RWPE2 (cell line): ENCODE results near the gene CD99.
"Not testable (repeated sequence)": the region's sequence is repeated elsewhere in the genome, so short reads cannot be mapped to it uniquely, and the experiment has no call there.

ENCODE experiments used
- ATAC-seq: fragments of 200-7000 bp; cut with Tn5 transposase; 3 replicates; pipeline ENCODE4 v1.9.1; 2021; ENCODE audit warnings: low read depth
- DNase-seq: peaks from one replicate; pipeline ENCODE4 v3.0.0-alpha.2; 2020; ENCODE audit warnings: low spot score
- H3K27ac ChIP-seq: fragments of 450-650 bp; 2 replicates; pipeline ENCODE4 v1.5.1; 2017; ENCODE audit warnings: mild to moderate bottlenecking; ENCODE audit not compliant: poor library complexity, severe bottlenecking
- H3K27me3 ChIP-seq: fragments of 250-450 bp; sonication (Bioruptor Pico); 2 replicates; pipeline ENCODE4 v1.5.1; 2021; ENCODE audit warnings: mild to moderate bottlenecking, moderate library complexity; ENCODE audit not compliant: insufficient read depth, poor library complexity, severe bottlenecking
- H3K36me3 ChIP-seq: fragments of 250-450 bp; sonication (Bioruptor Pico); 2 replicates; pipeline ENCODE4 v1.5.1; 2020; ENCODE audit warnings: low read depth, mild to moderate bottlenecking, moderate library complexity
- H3K4me1 ChIP-seq: fragments of 250-450 bp; sonication (Bioruptor Pico); 2 replicates; pipeline ENCODE4 v1.5.1; 2021; ENCODE audit warnings: mild to moderate bottlenecking, moderate library complexity; ENCODE audit not compliant: insufficient read depth, poor library complexity, severe bottlenecking
- H3K4me3 ChIP-seq: fragments of 250-450 bp; sonication (Bioruptor Pico); 2 replicates; pipeline ENCODE4 v1.5.1; 2021; ENCODE audit warnings: mild to moderate bottlenecking, moderate library complexity; ENCODE audit not compliant: severe bottlenecking
- H3K9me3 ChIP-seq: fragments of 250-450 bp; sonication (Bioruptor Pico); 2 replicates; pipeline ENCODE4 v1.5.1; 2021; ENCODE audit warnings: mild to moderate bottlenecking, moderate library complexity; ENCODE audit not compliant: severe bottlenecking
- CTCF ChIP-seq: fragments of 450-650 bp; IDR thresholded peaks from one replicate; pipeline ENCODE4 v1.5.1; 2017; ENCODE audit warnings: mild to moderate bottlenecking, moderate library complexity; ENCODE audit not compliant: poor library complexity, severe bottlenecking

The CD99 gene

DNA sequence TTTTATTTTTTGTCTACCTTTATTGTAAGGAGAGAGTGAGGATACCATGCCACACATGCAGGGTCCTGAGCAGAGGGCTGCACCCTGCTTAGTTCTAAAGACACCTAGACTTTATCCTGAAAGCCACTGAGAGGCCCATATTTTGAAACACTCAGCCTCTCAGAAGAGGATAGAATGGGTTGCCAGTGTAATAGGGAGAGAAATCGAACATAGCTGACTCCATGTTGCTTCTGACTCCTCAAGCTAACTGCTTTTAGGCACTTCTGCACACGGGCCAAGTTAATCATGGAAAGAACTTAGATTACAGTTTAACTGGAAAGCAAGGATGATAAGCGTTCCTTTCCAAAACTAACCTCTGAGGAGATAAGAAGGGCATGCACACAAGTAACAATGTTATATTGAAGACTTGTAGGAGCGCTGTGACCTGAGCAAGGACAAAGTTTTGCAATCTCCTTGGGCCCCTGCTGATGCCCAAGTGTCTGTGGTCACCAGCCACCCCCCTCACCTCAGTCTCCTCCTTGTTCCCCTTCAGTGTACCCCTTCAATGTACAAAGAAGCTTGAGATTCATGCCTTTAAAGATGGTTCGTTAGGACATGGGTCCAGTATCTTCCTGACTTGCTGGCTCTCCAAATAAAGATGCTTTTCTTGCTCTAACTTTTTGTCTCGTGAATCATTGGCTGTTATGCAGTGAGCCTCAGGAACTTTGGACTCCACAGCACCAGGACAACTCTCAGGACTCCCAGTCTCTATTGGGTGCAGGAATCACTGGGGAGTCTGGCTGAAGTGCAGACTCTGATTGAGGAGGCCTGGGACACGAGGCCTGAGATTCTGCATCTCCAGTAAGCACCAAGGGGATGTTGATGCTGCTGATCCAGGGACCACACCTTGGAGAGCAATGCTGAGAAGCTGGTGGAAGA lies 25.4 kb upstream of the CD99 start:
- Histone ChIP-seq H3K36me3 (no peaks in the 10 kb centered on the region), H3K9me3 (no peaks in the 10 kb centered on the region), H3K4me1 (no peaks in the 10 kb centered on the region), H3K27me3 (no peaks in the 10 kb centered on the region), H3K4me3 (no peak overlapping the region), H3K27ac (no peak overlapping the region)
- DNase-seq (no peak), ATAC-seq (no peak)
- TF ChIP-seq CTCF: no peak

- no peaks in the 10 kb centered on the region for H3K27me3 ChIP-seq
- no peak for DNase-seq
- no peaks in the 10 kb centered on the region for H3K4me1 ChIP-seq
- TF ChIP-seq CTCF: no peak
- no peak for ATAC-seq
- no peak overlapping the region for H3K27ac ChIP-seq
- H3K9me3 ChIP-seq: no peaks in the 10 kb centered on the region
- no peak overlapping the region for H3K4me3 ChIP-seq
- H3K36me3 ChIP-seq: no peaks in the 10 kb centered on the region
These were observed 24.6 kb upstream of the CD99 start for GRCh38 chrX:2666491-2666890.

DNA sequence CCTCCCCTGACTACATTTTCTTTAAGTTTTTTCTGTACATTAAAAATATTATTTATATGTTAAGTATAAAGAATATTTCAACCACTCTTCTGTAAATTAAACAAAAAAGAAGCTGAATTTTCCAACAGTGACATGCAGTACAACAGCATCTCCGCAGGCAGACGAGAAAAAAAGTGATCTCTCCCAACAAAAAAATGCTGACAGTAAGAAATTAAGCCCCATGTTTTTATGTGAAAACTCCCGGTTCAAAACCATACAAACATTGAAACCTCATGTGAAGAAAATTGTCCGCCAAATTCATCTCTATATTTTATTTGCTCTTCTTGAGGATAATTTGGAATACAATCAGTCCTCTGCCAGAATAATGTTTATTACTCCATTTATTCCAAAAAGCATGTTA lies 20.1 kb upstream of the CD99 start:
- ATAC-seq (no peak), DNase-seq (no peak)
- Histone ChIP-seq H3K27ac (no peak overlapping the region), H3K9me3 (no peaks in the 10 kb centered on the region), H3K27me3 (no peaks in the 10 kb centered on the region), H3K36me3 (no peaks in the 10 kb centered on the region), H3K4me1 (no peaks in the 10 kb centered on the region), H3K4me3 (no peak overlapping the region)
- no peak for TF ChIP-seq CTCF

DNA sequence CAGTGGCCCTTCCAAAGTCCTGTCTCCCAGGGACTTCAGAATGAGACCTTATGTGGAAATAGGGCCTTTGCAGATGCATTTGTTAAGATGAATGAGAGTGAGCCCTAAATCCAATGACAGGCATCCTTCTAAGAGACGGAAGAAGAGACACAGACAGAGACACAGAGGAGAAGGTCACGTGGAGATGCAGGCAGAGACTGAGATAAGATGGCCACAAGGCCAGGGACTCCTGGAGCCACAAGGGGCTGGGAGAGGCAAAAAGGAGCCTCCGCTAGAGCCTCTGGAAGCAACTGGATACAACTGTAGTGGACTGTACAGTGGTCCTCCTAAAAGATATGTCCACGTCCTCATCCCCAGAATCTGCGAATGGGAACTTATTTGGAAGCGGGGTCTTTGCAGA lies 19.0 kb upstream of the CD99 start:
- TF ChIP-seq CTCF: no peak
- H3K36me3 ChIP-seq: no peaks in the 10 kb centered on the region
- H3K4me3 ChIP-seq: no peak overlapping the region
- DNase-seq: no peak
- H3K4me1 ChIP-seq: peaks cover 4% of the 10 kb centered on the region
- no peaks in the 10 kb centered on the region for H3K9me3 ChIP-seq
- no peak overlapping the region for H3K27ac ChIP-seq
- no peak for ATAC-seq
- H3K27me3 ChIP-seq: no peaks in the 10 kb centered on the region

GRCh38 chrX:2673611-2674010 lies 17.5 kb upstream of the CD99 start:
- no peaks in the 10 kb centered on the region for H3K27me3 ChIP-seq
- H3K36me3 ChIP-seq: no peaks in the 10 kb centered on the region
- DNase-seq (no peak), ATAC-seq (no peak)
- peaks cover 10% of the 10 kb centered on the region for H3K4me1 ChIP-seq
- no peaks in the 10 kb centered on the region for H3K9me3 ChIP-seq
- no peak for TF ChIP-seq CTCF
- no peak overlapping the region for H3K4me3 ChIP-seq
- no peak overlapping the region for H3K27ac ChIP-seq

DNA sequence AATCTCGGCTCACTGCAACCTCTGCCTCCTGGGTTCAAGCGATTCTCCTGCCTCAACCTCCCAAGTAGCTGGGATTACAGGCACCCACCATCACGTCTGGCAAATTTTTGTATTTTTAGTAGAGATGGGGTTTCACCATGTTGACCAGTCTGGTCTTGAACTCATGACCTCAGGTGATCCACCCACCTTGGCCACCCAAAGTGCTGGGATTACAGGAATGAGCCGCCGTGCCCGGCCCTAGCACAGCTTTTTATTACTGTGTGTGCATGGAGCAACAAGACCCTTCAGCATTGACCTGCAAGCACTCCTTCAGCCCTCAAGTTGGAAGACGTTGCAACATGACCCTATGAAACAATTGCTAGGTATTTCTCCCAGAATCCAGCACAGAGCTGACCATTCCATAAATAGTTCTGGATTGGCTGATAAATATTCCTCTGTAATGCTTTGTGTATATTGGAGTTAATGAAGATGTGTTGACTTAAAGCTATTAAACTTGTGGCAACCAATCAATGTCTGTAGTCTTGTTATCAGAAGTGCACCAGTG lies 15.4 kb upstream of the CD99 start:
- not testable (repeated sequence) for H3K36me3 ChIP-seq, H3K27ac ChIP-seq, H3K27me3 ChIP-seq, ATAC-seq, DNase-seq, H3K4me3 ChIP-seq, H3K9me3 ChIP-seq
- peaks cover 14% of the 10 kb centered on the region for H3K4me1 ChIP-seq
